Head of caudate nucleus (tissue), 42 donors: ENCODE measurements around the gene C6orf62.
A peak's percentile ranks its signal among the peaks of the same experiment; 100 is the strongest.
"Not testable (repeated sequence)": the region's sequence is repeated elsewhere in the genome, so short reads cannot be mapped to it uniquely, and the experiment has no call there.

Experiments
- DNase-seq, 42 donors: peaks; one replicate each; pipeline versions ENCODE4 v3.0.0 to v3.0.0-alpha.2; 2020 to 2021; ENCODE audit warnings: mixed read lengths in 7 of 42
- intact Hi-C: fragments of 100-400 bp; cut with DNase I; formaldehyde crosslinking; loops from one replicate; pipeline ENCODE4 v1.15.0; 2022

C6orf62 gene

DNA sequence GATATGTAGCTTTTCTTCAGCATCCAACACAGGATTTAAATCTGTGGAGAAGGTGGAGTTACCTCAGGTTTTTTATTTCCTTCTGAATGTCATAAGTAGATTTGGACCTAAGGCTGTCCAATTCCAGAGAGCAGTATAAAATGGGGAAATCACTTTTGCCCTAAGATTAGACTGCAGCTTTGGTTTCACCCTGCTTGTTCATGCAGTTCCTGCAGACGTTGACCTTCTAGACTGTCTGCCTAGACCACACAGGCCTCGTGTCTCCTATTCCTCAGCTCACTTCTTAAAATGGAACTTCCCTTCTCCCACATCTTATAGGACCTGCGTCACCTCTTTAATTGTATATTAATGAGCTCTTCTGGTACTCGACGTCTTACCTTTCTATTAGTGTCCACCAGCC, 26.0 kb upstream of the C6orf62 start:
- DNase-seq = peak in 9 of 42 donors; percentile 9 to 42 (median 30)
- intact Hi-C loops = no loop called here

DNA sequence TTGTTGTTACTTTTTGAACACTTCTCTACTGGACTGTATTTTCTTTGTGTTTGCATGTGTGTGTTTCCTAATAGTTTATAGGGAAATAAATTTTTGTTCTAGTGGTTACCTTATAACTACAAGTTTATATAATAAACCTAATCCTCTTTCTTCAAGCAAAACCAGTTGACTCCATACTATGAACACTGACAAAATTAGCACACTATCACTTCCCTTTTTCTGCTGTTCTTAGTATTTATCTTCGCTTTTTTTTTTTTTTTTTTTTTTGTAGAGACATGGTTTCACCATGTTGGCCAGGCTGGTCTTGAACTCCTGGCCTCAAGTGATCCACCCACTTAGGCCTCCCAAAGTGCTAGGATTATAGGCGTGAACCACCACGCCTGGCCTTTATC, 25.0 kb upstream of the C6orf62 start:
- no peak for DNase-seq
- intact Hi-C loops = no loop called here

DNA sequence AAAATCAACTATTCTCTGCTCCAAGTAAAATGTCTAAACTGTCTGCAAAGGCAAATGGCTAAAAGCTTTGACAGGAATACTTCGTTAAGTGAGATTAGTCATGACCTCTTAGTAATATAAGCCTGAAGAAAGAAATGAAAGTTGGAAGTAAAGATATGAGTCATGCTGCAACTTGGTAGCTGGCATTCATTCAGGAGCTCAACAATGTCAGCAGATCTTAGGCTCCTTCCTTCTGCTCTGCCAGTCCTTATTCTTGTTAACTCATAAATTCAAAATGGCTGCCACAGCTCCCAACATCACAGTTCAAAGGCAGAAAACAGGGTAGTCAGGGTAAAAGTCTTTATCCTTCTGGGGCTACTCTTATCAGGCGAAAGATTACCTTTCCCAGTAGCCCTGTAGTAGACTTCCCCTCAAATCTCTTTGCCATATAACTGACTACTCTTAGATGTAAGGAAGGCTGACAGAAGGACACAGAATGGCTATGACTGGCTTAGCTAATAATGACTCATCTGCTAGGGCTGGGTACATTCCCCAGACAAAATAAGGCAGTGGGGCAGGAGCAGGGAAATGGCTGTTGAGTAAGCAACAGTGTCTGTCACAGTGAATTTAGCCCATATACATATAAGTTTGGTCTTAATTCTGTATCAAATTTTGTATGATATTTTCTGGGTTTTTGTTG, 24.4 kb upstream of the C6orf62 start:
- intact Hi-C loops = no loop called here
- DNase-seq = peak in 2 of 42 donors; percentile 17 to 52

DNA sequence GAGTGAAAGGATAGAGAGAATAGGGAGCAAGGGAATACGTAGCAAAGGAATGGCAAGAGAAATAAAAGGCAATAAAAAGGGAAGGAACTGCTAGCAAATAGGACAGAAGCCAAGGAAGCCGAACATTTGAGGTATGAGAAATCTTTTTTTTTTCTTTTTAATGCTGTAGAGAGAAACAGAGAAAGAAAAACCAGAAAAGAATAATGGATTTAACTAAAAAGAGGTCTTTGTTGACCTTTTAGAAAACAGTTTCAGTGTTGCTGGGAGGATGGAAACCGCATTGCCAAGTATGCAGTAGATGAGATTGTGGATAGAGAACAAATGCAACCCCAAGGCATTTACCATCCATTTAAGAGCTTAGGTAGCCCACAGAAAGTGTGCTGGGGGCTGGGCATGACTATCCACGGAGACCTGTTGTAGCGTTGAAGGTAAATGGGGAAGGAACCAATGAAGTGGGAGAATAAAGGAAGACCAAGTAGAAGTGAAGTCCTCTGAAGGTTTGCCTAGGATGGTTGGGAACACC, 23.3 kb upstream of the C6orf62 start:
- intact Hi-C loops = no loop called here
- no peak for DNase-seq

DNA sequence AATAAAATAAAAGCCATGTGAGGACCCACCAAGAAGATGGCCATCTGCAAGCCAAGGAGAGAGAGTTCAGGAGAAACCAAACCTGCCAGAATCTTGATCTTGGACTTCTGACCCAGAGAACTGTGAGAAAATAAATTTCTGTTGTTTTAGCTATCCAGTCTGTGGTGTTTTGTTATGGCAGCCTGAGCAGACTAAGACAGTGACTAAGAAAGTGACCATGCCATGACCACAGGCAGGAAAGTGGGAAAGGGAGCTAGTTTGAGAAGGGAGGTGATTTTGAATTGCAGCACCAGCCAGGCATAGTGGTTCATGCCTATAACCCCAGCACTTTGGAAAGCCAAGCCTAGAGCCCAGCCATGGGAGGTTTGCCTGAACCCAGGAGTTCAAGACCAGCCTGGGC, 21.9 kb upstream of the C6orf62 start:
- intact Hi-C loops = no loop called here
- no peak for DNase-seq

DNA sequence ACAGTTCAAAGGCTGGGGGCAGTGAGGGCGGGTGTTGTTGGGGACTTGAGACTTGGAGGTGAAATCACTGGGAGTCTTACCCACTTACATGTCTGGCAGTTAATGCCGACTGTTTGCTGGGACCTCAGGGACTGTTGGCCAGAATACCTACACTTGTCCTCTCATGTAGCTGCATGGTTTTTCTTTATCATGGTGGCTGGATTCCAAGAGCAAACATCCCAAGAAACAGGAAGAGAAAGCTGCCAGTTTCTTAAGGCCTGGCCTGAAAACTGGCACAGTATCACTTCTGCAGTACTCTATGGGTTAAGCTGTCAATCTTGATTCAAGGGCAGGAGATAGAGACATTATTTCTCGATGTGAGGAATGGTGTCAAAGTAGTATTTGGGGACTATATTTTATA, 19.8 kb upstream of the C6orf62 start:
- intact Hi-C loops = no loop called here
- DNase-seq = no peak

DNA sequence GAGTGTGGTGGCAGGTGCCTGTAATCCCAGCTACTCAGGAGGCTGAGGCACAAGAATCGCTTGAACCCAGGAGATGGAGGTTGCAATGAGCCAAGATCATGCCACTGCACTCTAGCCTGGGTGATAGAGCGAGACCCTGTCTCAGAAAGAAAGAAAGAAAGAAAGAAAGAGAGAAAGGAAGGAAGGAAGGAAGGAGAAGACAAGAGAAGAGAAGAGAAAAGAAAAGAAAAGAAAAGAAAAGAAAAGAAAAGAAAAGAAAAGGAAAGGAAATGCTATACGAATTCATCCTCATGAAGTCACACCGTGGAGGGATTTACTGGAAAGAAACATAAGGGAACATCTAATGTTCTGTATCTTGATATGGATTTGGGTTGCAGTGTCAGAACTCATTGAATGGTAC, 15.8 kb upstream of the C6orf62 start:
- DNase-seq, intact Hi-C loops: not testable (repeated sequence)

DNA sequence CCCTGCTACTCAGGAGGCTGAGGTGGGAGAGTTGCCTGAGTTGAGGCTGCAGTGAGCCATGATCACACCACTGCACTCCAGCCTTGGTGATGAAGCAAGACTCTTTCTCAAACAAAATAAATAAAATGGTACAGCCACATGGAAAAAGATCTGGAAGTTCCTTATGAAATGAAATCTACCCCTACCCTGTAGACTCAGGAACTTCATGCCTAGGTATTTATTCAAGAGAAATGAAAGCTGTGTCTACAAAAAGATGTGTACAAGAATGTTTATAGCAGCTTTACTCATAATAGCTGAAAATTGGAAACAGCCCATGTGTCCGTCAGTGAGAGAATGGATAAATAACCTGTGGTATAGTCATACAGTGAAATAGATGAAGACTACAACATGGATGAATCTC, 15.2 kb upstream of the C6orf62 start:
- no peak for DNase-seq
- intact Hi-C loops = no loop called here

DNA sequence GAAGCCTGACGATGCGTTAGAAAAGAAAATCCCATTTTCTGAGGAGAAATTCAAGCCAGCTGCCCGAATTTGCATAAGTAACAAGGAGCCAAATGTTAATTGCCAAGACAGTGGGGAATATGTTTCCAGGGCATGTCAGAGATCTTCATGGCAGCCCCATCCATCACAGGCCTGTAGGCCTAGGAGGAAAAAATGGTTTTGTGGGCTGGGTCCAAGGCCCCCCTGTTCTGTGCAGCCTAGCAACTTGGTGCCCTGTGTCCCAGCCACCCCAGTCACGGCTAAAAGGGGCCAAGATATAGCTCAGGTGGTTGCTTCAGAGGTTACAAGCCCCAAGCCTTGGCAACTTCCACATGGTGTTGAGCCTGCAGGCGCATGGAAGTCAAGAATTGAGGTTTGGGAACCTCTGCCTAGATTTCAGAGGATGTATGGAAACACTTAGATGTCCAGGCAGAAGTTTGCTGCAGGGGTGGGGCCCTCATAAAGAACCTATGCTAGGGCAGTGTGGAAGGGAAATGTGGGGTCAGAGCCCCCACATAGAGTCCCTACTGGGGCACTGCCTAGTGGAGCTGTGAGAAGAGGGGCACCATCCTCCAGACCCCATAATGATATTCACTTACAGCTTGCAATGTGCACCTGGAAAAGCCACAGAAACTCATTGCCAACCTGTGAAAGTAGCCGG, 12.6 kb upstream of the C6orf62 start:
- intact Hi-C loops, DNase-seq: not testable (repeated sequence)

DNA sequence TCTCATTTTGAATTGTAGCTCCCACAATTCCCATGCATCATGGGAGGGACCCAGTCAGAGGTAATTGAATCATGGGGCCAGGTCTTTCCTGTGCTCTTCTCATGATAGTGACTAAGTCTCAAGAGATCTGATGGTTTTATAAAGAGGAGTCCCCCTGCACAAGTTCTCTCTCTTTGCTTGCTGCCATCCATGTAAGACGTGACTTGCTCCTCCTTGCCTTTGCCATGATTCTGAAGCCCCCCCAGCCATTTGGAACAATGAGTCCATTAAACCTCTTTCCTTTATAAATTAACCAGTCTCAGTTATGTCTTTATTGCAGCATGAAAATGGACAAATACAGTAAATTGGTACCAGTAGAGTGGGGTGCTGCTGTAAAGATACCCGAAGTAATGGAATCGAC, 11.7 kb upstream of the C6orf62 start:
- DNase-seq, intact Hi-C loops: not testable (repeated sequence)

DNA sequence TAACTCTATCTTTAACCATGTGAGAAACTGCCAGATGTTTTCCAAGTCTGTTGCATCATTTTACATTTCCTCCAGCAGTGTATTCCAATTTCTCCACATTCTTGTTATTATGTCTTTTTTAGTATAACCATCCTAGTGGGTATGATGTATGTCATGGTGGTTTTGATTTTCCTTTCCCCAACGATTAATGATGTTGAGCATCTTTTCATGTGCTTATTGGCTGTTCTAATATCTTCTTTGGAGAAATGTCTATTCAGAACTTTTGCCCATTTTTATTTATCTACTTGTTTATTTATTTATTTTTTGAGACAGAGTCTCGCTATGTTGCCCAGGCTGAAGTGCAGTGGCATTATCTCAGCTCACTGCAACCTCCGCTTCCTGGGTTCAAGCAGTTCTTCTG, 4.3 kb upstream of the C6orf62 start:
- intact Hi-C loops = no loop called here
- DNase-seq = no peak

DNA sequence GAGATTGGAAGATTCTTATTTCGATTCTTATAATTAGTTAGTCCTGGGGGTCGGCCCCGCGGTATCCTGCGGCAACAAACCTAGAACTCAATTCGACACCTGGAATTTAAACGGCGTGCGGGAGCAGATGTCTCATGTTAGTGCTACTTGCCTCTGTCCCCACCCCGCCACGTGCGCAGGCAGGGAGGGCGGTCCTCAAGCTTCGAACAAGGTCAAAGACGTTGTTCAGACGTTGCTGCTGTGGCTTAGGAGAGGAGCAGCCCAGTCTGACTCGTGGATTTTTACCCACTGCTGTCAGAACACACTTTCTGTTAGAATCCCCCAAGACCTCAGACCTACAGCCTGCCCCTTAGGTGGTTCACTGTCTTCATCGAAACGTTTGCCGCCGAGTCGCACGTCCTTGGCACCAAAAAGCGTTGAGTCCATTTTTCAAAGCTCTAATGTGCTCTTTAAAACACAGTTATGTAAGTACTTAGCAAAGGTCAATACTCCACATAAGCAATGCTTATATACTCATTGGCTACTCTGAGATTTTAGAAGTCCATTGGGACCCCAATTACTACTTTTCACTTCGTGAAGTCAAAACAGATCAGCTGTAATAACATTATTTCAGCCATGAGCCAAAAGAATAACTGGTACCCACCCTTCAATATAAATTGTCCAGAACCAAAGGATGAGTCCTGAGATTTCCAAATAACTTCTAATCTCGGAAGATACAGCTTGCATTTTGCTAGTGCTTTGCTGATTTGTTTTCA, 2.7 kb upstream of the C6orf62 start:
- intact Hi-C loops = loop anchor here (2.0 kb wide), 1 partner anchor 55 kb away; the partner anchor contains the start of genes ACOT13 and TDP2

DNA sequence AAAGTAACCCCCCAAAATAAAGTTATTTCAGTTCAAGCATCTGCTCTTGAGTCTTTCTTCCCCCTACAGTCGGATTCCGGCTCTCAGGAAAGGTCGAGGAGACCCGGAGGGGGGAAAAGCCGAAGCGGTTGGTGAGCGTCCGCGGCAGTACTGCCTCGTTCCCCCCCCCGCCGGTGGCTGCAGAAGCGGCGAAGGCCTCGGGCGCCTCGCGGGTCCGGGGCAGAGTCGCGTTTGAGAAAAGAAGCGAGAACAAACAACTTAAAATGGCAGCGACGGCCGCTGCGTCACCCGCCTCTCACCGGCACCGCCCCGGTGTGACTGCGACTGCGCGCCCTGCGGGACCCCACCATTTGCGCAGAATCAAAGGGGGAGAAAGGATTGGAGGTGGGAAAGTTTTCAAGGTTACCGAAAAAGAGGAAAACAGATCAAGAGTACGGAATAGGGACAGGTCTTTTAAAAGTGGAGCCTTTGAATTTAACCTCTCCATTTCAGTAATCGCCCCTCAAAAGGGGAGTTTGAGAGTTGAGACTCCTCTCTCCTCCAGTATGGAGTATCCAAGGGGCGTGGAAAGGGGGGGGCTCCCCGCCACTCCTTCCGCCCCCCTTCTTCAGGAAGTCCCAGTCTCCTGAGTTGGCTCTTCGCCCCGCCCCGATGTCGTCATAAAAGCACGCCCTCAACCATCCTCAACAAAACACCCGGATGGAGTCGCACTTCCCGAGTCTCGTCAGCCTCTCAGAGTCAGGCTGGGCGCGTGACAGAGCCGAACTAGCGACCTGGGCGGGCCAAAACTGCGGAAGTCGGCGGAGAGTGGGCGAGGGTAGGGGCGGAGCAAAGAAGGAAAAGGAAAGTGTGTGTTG, 1.9 kb upstream of the C6orf62 start:
- intact Hi-C loops = loop anchor here (2.0 kb wide), 1 partner anchor 54 kb away; the partner anchor contains the start of genes ACOT13 and TDP2
- DNase-seq = peak; percentile 97 to 100 (median 100)

More for the DNA sequence above, 2.7 kb upstream of the C6orf62 start:
- peak in 30 of 42 donors; percentile 78 to 96 (median 90) for DNase-seq

DNA sequence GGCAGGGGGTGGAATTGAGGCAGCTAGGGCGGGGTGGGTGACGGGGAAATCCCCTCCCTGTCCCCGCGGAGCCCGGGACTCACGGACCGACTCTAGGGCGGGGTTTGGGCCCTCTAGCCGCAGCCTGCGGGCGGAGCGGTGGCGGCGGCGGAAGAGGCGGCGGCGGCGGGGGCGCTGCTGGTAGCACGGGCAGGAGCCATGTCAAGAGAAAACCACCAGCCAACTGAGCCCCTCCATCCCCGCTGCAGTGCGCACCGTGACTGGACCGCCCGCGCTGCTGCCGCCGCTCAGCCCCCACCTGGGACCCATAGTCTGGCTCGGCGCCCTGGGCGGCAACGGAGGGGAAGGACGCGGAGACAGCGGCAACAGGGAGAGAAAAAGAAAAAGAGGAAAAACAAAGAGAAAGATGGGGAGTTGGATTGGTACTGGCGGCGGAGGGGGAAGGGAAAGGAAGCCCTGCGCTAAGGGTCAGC, 1.2 kb upstream of the C6orf62 start:
- DNase-seq = peak in 38 of 42 donors; percentile 23 to 77 (median 52)
- intact Hi-C loops = loop anchor here (2.0 kb wide), 1 partner anchor 53 kb away; the partner anchor contains the start of genes ACOT13 and TDP2

DNA sequence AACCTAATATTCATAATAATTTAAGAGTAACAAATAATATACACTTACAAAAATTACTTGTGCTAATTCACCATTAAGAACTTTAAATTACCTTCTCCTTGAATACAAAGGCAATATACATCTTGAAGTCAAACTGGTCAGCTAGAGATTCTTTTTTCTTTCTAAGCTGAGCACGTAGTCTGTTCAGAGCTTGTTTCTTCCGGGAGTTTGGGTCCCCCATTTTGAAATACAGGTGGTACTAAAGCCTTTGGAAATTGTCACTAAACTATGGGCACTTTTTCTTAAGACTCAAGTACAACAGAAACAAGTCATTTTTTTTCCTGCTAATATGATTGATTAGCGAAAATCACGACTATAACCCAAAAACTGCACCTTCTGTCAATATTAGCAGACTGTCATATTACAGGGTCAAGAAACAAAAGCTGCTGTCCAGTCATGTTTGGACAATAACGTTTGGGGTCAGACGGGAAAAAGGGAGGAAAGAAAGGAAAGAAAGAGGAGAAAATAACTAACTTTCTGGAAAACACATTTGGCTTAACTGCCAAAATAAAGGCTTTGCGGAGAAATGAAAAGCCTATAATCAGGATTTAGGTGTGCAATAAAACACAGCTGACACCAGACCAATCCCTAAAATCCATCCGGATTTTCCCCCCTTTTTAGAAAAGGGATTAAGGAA, 367 bp downstream of the C6orf62 start:
- intact Hi-C loops = no loop called here

DNA sequence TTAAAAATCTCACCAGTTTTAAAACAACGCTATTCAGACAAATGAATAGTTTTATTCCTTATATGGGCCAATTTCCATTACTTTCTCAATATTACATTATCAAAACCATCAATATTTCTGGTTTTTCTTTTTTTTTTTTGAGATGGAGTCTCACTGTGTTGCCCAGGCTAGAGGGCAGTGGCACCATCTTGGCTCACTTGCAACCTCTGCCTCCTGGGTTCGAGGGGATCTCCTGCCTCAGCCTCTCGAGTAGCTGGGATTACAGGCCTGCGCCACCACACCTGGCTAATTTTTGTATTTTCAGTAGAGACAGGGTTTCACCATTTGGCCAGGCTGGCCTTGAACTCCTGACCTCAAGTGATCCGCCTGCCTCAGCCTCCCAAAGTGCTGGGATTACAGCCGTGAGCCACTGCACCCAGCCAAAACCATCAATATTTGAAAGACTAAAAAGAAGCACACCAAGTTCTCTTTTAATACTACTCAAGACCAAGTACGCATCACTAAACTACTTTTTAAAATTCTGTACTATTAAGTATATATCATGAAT, 2.3 kb downstream of the C6orf62 start:
- intact Hi-C loops, DNase-seq: not testable (repeated sequence)

More for the DNA sequence above, 367 bp downstream of the C6orf62 start:
- DNase-seq = no peak

DNA sequence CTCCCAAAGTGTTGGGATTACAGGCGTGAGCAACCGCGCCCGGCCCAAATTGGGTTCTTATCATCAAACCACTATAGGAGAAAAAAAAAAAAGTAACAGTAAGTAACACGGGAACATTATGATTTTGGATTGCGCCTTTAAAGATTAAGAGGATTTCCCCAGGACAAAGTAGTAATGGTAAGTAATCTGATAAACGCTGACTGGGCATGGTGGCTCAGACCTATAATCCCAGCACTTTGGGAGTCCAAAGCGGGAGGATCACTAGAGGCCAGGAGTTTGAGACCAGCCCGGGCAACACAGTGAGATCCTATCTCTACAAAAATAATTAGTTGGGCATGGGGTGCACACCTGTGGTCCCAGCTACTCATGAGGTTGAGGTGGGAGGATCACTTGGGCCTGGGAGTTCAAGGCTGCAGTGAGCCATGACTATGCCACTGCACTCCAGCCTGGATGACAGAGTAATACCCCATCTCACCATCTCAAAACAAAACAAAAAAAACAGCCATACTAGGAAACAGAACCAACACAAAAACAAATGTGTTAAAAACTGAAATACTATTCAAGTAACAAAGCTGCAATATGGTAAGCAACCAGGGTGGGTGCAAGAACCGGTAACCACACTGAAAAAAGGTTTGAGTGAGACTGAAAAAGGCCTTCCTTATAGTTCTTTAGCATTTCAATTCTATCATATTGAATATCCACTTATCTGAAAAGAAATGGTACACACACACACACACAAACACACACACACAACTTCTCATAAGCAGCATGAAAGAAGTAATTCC, 8.2 kb downstream of the C6orf62 start:
- intact Hi-C loops = no loop called here
- no peak for DNase-seq
